HG03469 (cell line): ENCODE measurements around the gene SCARB1.

ENCODE experiments used
- ATAC-seq: cut with Tn5 transposase; IDR thresholded peaks from one replicate; pipeline ENCODE4 v1.9.1; 2021; ENCODE audit warnings: mild to moderate bottlenecking, moderate library complexity, moderate number of reproducible peaks; ENCODE audit not compliant: unreplicated experiment

SCARB1 gene

DNA sequence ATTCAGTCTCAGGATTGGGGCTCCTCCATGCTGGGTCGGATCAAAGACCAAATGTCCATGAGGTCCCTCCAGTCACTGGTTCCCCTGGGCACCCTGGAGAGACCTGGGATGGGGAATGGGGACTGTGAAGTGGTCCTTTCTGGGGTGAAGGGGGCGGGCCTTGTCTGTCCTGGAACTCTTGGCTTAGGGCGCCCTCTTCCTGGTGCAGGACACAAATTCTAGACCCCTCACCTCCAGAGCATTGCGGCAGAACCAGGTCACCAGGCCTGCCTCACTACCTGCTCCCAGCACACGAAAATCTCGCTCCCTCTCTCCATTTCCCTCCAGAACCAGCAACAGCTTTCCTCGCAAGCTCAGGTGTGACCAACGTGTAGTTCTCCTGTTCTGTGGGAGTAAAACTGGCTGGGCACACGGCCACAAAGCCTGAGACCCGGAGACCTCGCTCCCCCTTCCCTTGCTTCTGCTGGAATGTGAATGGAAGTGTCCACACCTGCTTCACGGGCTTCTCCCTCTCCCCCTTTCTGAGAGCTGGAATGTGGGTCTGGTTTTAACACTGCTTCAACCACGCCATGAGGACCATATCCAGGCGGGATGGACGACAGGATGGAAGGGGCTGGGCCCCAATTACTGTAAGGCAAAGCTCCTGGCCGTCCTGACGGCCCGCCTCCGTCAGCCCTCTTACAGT, 112.7 kb downstream of the SCARB1 start:
- no peak for ATAC-seq

DNA sequence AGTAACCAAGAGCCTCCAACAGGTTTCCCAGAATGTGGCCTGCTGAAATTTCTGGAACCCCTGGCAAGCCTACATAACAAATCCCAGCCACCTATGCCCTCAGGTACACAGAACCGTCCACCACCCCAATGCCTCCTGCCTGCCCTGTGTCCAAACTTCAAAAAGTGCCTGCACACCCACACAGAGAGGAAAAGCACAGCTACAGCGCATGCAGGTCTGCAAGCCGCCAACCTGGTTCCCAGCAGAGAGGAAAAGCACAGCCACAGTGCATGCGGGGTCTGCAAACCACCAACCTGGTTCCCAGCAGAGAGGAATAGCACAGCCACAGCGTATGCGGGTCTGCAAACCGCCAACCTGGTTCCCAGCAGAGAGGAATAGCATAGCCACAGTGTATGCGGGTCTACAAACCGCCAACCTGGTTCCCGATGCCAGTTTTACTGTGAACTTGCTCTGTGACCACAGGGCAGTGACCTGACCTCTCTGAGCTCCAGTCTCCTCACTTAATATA, 113.5 kb downstream of the SCARB1 start:
- no peak for ATAC-seq

DNA sequence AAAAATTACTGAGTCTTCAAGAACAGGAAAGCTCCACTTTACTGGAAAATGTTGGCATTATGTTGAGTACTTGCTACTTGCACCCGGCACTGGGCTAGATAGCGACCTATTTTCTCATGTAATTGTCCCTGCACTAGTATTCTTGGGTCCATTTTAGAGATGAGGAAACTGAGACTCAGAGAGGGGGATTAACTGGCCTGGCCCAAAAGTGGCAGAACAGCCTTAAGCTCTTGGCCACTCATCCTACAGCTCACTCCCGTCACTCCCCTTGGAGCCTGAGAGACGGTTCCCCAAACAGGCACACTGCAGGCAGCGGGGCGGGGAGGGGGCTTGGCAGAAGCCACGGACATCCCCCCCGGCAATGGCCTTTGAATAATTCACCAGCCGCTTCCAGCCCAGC, 113.9 kb downstream of the SCARB1 start:
- ATAC-seq: no peak

DNA sequence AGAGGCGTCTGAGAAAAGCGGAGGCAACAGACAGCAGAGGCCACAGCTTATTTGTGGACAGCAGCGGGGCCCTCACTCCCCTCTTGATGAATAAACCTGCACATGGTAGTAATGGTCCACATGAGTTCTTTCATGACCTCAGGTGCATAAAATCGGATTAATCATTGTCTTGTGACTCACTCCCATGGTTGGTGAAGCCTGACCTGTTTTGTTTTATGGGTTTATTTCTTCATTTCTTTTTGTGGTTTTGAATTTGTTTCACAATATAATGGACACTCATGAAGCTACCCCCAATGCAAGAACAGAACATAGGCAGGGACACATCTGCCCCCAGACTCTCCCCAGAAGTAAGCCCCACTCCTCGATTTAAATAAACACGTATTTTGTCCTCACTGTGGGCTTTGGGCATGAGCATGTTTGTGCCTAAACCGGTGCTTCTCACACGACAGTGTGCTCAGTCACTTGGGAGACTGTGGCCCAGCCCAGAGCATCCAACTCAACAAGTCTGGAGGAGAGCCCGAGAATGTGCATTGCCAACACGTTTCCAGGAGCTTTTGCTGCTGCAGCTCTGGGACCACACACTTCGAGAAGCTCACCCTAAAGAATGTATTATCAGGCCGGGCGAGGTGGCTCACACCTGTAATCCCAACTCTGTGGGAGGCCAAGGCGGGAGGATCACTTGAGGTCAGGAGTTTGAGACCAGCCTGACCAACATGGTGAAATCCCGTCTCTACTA, 116.1 kb downstream of the SCARB1 start:
- ATAC-seq: no peak

DNA sequence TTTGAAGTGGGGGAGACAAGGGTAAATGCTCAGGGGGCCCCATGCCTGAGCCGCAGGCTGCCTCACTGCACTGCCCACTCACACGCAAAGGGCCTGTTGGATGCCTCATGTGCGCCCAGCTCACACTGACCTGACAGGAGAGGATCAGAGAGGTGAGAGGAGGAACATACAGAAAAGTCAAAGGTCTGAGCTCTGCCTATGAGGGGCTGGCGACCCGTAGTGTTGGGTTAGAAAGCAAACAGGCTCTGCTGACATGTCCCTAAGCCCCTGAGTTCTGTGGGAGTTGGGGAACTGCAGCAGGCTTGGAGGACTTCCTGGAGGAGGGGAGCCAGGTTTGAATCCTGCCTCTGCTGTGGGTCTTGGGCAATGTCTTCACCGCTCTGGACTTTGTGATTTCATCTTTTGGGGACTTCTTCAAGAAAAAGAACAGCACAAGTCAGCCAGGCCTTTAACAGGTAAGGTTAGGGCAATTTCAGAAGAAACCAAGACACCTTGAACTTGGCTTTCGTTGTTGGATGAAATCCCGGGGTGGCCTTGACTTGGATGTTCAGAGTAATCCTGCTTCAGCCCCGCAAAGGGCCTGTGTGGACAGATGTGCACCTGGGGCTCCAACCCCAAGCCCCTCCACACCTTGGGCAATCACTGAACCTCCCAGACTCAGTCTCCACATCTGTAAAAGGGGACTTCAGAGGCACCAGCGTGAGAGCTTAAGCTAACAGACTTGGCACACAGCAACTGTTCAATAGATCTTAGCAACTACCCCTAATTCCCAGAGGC, 116.8 kb downstream of the SCARB1 start:
- no peak for ATAC-seq

DNA sequence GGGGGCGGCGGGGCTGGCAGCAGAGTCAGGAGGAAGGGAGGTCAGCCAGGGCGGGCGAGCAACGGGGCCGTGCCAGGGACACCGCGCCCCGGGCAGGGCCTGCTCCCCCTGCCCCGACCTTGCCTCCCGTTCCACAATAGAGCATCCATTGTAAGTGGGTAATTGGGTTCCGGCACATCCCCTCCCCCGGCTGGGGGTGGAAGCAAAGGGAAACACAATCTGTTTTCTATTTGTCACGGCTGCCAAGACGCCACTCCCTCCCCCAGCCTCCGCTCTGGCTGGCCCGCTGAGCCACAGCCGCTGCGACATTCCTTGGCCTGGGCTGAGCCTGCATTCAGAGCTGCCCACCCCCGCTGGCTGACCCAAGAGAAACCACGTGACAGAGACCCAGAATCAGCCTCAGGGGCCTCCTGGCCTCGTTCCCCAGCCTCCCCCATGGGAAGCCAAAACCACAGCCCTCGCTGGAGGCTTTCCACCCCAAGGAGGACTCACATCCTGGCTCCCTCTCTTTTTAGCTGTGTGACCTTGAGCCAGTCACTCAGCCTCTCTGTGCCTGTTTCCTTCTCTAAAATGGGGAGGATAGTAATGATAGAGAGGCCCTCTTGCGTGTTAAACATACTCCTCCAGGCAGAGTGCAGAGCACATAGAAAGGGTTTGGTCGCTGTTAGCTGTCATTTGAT, 117.6 kb downstream of the SCARB1 start:
- ATAC-seq: no peak

DNA sequence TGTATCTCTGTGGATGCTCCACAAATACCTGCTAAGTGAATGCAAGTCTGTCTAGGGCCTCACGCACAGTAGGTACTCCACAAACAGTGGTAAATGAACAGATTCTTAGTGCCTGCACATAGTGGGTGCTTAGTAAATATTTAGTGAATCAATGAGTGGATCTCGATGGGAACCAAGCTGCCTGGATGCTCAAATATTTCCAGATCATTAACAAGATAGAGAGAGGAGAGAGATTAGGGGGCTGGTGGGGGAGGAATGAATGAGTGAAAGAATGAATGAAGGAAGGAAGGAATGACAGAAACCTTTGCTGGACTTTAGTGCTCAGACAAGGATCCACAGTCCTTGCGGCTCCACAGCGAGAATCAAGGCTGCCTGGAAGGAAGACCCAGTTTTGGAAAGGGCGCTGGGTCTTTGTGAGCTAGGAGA, 118.2 kb downstream of the SCARB1 start:
- ATAC-seq: no peak

DNA sequence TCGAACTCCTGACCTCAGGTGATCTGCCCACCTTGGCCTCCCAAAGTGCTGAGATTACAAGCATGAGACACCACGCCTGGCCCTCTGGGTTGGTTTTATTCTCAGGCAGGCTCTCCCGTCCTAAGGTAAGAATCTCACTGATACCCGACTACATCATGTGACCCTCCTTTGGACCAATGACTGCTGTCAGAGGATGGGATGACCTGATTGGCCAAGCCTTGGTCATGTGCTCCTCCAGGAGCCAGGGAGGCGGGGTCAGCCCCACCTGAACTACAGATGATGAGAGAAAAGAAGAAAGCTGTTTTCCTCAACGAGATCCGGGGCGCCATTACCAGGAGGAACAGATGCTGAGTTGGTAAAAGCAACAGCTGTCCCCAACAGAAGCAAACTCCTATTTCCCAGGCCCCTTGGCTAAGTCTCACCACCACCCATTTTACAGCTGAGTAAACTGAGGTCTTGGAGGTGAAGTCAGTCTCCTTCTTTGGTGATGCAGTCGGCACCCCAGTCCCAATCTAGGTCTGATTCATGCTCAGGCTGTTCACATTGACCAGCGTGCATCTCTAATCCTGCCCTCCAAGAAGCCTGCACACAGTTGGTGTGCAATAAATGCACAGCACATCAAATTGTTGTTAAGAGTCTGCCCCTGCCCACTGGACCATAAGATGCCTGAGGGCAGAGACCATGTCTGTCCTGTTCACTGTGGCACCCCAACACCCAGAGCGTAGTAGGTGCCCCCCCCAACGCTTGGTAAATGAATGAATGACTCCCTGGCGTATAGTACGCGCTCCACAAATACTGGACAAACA, 118.8 kb downstream of the SCARB1 start:
- no peak for ATAC-seq

DNA sequence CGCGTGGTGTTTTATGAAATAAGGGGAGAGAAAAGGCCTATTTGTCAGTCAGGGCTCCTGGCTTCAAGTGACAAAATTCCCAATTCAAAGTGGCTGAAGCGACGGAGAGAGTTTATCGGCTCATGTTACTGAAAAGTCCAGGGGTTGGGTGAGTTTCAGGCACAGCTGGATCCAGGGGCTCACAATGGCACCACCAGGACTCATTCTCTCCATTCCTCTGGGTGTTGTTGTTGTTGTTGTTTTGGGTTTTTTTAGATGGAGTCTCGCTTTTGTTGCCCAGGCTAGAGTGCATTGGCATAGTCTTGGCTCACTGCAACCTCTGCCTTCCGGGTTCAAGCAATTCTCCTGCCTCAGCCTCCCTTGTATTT, 119.4 kb downstream of the SCARB1 start:
- no peak for ATAC-seq

DNA sequence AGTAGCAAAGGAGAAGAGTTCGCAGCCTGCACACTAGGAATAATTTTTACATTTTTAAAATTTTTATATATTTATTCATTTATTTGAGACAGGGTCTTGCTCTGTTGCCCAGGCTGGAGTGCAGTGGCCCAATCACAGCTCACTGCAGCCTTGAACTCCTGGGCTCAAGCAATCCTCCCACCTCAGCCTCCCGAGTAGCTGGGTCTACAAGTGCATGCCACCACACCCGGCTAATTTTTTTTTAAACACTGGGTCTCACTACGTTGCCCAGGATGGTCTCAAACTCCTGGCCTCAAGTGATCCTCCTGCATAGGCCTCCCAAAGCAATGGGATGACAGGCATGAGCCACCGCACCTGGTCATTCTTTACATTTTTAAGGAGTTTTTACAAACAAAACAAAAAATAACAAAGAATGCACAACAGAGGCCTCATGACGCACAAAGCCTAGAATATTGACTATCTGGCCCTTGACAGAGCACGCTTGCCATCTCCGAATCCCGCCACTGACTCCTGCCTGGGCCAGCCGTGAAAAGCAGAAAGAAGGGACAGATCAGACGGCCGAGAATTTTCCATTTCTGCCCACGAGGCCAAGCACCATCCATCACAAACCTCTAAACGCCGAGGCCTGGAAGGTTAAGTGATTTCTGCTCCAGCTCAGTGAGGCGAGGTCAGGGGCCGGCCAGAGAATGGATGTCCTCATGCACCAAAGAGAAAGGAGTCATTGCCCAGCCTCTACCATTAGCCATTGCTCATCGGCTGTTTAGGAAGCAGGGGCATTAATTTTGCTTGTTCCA, 120.0 kb downstream of the SCARB1 start:
- no peak for ATAC-seq

DNA sequence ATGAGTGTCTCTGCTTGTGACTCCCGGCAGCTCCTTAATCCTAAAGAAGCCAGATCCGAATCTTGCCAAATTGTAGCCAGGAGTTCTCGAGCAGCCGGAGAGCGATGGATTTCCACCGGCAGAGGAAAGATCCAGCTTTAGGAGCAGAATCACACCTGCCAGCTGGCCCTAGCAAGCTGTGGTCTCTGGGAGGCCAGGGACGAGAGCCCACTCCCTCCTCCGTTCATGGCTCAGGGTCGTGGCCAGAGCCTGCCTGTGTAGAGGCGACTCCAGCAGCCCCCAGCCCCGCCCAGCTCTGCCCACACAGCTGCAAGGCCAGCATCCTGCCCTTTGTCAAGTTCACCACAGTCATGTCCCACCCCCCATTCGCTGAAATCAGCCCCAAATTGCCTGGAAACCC, 121.0 kb downstream of the SCARB1 start:
- ATAC-seq: no peak

DNA sequence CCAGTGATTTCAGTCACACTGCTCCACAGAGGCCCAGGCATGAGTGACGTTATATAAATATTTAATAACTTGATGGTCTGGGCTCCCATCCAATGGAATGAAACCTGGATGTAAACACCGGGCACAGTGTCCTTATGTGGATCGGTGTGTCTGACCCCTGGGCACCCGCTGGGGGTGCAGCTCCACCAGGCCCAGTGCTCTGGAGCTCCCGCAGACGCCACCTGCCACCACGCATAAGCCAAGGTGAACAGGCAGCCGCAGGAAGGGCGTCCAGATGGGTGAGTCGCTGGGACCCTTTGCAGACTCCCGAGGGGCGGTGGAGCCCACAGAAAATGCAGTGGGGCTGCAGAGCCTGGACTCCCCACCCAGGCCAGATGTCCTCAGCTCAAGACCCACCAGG, 121.6 kb downstream of the SCARB1 start:
- ATAC-seq: no peak

DNA sequence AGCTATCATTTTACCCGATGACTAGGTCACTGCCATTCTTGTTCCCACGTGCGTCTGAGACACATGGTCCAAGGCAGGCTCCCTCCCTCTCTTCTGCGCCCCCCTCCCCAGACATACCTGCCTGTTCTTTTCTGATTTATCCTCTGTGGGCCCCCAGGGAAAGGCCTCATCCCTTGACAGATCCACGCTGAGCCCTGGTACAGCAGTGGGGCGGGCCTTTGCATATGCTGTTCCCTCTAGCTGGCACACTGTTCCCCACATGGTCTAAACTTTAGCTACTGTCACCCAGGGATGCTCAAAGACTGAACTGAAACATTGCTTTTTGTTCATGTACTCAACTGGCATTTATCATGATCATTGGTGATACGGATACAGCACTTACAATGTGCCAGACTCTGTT, 122.5 kb downstream of the SCARB1 start:
- no peak for ATAC-seq

DNA sequence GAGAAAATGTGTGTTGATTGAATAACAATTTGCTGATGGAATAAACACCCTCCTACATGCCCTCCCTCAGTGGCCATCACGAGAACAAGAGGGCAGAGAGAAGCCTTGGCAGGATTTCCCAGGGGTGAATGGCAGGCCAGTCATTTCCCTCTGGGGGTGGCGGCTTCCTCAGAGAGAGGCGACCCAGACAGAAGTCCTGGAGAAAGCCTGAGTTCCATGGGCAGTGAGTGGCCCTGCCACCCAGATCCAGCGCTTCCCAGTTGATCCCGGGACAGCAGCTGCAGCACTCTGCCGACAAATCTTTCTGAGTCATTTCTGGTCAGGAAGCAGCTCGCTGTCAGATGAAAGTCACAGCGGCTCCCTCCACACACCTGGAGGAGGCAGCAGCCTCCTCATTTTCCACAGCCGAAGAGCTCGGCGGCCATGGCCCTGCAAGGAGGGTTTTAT, 123.0 kb downstream of the SCARB1 start:
- ATAC-seq: no peak

DNA sequence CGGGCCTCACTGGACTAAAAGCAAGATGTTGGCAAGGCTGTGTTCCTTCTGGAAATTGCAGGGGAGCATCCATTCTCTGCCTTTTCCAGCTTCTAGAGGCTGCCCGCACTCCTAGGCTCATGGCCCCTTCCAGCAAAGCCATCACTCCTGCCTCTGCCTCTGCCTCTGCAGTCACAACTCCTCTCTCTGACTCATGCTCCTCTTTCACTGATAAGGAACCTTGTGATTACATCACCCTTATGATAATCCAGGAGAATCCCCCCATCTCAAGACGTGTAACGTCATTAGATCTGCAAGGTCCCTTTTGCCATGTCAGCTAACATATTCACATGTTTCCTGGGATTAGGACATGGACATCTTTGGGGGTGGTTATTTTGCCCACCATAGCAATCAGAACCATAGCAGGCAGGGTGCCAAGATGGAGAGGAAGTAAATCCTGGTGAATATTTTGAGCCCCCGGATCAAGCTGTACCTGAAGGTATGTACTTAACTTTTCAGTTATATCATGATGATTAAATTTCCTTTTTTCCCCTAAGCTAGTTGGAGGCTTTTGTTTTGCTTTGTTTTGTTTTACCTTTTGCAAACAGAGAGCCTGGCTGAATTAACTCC, 123.6 kb downstream of the SCARB1 start:
- no peak for ATAC-seq

DNA sequence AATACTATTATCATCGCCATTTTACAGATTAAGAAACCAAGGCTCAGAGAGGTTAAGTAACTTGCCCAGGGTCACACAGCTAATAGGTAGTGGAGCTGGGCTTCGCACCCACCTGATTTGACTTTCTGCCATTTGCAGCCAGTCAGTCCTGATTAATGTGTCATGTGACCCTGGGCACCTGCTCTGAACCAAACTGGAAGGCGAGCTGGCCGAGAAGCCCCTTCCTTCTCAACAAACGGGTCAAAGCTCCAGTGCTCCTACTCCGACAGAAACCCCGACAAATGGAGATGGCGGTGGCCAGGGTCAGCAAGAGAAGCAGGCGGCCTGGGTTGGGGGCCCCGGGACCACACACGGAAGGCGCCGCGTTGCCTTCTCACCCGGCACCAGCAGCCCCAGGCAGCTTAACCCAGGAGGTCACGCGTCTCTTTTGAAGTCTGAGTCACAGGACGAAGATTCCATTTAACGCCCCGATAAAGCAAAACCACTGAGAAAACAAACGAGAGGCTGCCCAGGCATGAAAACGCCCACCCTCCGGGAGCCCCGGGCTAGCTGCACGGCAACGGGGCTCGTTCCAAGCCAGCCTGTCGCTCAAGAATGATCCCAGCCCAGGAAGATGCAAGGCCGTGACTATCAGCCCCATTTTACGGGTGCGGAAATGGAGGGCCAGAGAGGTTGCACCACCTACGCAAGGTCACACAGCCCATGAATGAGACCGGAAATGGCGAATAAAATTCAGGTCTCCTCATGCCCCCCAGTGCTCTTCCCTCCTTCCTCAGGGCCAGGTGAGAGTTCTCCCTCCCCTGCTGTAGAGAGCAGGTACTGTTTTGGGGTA, 124.8 kb downstream of the SCARB1 start:
- no peak for ATAC-seq

DNA sequence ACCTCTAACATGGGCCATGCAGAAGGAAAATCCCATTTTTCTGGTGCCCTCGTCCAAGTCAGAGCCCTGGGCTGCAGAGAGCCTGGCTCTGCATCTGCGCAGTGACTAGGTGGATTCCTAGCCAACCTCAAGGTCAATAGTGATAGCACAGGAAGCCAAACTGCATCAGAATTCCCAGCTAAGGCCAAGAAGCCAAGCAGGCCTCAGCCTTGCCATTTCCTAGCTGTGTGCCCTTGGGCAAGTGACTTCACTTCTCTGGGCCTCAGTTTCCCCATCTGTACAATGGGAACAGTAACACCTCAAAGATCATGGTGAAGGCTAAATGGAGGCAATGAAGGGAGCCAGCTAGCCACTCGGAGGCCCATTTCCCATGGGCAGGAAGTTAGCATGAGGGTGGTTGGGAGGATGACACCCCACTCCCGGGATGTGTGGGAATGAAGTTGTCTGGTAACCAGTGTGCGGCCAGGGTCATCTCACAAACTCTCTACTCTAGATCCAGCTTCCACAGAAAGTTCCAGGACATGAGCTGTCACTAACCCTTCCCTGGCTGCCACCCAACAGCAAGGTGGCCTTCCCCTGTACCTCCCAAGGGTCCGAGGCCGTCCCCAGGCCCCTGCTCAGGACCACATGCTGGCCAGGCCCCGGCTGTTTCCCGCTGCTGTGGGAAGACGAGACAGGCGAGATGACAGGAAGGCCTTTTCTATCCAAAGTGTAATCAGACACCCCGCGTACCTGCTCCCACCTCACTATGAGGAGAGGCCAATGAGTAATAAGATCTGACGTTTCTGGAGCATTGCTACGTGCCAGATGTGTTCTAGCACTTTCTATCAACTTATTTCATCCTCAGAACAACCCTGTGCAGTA, 125.7 kb downstream of the SCARB1 start:
- ATAC-seq: no peak
